Measurements from ENCODE around the gene DIO2.

The DIO2 gene

DNA sequence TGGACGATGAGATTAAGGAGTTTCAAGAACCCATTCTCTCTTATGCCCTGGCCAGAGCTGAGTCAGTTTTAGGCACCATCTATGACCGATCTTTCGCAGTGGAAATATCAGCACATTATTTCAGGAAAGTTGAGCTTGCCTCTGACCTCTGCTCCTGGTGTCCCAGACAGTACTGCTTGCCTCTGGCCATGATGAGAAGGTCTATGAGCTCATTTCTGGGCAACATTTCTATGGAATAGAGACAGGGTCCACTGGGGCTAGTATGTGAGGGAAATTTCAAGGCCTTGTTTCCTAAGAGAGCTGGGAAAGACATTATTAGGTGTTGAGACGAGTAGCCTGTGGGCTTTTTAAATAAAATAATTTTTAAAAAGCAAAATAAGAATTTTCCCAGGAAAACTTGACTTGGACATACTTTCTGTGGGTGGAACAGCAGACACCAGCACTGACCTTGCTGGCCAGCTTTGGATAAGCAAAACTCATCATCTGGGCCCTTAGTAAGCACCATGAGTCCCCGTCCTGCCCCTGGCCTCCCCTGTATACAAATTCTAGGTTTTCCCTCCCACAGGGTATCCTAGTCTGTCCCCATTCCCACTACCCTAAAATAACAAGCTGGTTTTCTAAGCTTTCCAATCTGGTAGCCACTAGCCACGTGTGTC, 43.4 kb downstream of the DIO2 start:
- no peak for DNase-seq (ENCODE audit: low spot score)

DNA sequence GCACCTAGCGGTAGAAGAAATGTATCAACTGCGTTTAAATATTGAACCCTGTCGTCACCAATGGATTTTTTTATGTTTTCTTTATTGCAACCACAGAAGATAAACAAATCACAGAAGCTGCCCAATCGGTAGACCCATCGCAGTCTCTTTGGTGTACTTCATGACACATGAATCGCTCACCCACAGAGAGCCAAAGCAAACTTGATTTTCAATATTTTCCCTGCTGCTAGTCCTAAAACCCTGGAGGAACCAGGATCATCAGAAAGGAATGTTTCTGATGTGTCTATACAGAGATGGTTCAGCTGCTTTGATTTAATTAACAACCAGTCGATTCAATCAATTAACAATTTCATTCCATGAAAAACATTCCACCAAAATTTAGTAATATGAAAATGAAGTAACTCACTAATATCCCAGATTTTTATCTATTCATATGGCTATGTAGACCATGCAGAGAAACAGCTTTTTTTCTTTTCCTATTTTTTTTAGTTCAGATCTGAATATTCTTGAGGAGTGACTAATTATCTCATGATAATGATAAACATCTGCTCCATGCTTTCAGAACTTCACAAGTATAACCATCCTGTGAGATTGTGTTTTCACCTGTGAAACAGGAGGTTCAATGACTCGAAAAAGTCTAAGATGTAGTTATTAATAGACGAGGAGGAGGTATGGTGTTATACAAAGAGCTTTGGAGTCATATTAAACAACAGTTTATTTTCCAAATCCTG, 46.1 kb downstream of the DIO2 start:
- DNase-seq (ENCODE audit: low spot score) = no peak

DNA sequence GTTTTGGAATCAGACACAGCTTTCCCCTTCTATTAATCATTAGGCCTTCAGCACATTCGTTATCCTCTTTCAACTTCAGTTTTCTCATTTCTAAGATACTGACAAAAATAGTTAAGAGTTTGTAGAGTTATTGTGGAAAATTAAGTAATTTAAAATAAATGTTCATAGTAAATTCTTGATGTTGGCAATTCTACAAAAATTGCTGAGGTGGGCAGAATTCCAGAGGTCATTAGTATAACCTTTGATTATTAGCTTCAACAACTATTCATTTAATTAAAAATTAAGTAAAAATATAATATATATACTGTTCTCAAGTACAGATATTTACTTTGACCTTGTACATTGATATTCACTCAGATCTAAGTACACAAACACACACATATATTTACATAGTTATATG, 58.5 kb downstream of the DIO2 start:
- no peak for DNase-seq (ENCODE audit: low spot score)

DNA sequence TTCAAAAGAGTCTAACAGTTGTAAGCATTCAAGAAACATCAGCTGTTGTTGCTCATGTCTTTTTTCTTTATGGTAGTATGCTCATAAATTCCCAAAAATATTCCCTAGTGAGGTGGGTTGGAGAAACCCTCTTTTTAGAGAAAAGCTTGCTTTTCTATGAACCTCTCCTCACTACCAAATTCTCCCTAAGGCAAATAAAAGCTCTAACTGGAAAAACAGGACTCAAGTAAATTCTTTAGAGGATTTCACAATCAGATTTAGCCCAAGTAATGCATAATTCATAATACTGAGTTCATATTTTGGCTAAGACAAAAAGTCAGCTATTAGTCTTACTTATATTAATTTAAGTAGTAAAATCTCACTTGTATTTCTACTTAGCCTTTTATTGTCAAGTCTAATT, 59.1 kb downstream of the DIO2 start:
- no peak for DNase-seq (ENCODE audit: low spot score)

DNA sequence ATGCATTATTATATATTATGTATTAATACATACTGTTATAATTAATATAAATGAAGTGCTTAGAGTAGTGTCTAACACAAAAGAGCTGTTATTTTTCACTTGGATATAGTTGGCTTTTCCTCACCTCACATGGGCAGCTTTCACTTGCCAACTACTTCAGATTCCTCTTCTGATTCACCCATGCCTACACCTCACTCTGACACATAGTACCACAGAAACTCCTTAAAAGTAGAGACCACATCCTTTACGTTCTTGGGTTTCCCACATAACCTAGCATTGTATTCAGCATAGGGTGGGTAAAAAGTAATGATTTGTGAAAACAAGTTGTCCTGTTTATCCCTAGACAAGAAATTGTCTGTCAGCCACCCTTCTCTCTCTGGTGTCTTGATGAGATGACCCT, 61.0 kb downstream of the DIO2 start:
- no peak for DNase-seq (ENCODE audit: low spot score)
